Loucy (cell line): Measurements from ENCODE around the gene PLA2G4D.

Source experiments
- CTCF ChIP-seq: fragments of 200-600 bp; sonication (generic); conservative IDR thresholded peaks from 2 replicates; pipeline ENCODE4 v1.5.1; 2014; ENCODE audit warnings: mild to moderate bottlenecking, antibody characterized with exemption, low read length
- EZH2phosphoT487 ChIP-seq: fragments of 200-600 bp; IDR thresholded peaks from 2 replicates; pipeline ENCODE4 v1.6.1; 2018; ENCODE audit warnings: antibody characterized with exemption, mild to moderate bottlenecking, moderate library complexity, borderline replicate concordance

DNA sequence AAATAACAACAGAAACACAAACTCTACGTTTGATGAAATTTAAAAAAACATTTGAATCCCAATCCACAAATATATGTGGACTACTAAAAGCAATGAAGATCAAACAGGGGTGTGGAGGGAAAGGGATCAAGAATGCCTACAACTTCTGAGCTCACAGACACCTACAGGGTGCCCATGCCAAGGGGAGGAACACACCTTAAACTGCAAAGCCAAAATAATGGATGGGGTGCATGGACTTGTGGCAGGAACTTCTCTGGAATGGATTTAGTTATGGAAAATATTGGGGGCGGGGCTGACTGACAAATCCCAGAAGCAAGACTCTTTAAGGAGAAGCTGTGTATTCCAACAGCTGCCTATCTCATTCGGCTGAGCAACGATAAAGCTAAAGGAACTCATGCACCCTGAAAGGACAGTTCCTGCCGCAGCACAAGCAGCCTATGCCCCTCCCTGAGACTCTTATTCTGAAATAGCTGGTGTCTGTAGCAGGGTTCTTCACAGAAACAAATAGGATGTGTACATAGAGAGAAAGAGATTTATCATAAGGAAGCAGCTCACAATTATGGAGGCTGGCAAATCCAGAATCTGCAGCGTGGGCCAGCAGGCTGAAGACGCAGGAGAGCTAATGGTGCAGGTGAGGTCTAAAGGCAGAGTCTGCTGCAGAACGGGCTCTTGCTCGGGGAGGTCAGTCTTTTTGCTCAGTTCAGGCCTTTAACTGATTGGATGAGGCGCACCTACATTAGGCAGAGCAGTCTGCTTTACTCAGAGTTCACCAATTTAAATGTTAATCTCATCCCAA is 24.5 kb upstream of the PLA2G4D start:
- TF ChIP-seq CTCF = no peak
- TF ChIP-seq EZH2phosphoT487 = no peak
